ENCODE results near the gene VAV3.
A peak's percentile ranks its signal among the peaks of the same experiment; 100 is the strongest.

Gene VAV3

GRCh38 chr1:107683683-107684082, 281.3 kb downstream of the VAV3 start:
- Histone ChIP-seq H3K27ac (ENCODE audit: low read depth, low read length) (no peak overlapping the region), H3K9me3 (ENCODE audit: control insufficient read depth in 1 of 2, low read length in 2 of 2) (no peaks in the 10 kb centered on the region), H3K27me3 (ENCODE audit: control insufficient read depth in 1 of 2, insufficient read depth in 2 of 2, low read length in 2 of 2) (no peaks in the 10 kb centered on the region), H3K9ac (ENCODE audit: low read depth in 1 of 2, low read length in 2 of 2) (no peak overlapping the region), H3K4me3 (ENCODE audit: low read depth in 1 of 2, low read length in 2 of 2) (no peak overlapping the region), H3K36me3 (ENCODE audit: control insufficient read depth in 1 of 2, insufficient read depth in 2 of 2, low read length in 2 of 2) (no peaks in the 10 kb centered on the region), H3K4me1 (ENCODE audit: control insufficient read depth in 1 of 2, insufficient read depth in 2 of 2, low read length in 2 of 2) (peaks cover 13 to 27% of the 10 kb centered on the region in 2 donors)

GRCh38 chr1:107683191-107683657, 281.8 kb downstream of the VAV3 start:
- H3K27ac ChIP-seq (ENCODE audit: low read depth, low read length) = peak overlapping the region; percentile 62
- no peak overlapping the region for H3K9ac ChIP-seq (ENCODE audit: low read depth in 1 of 2, low read length in 2 of 2)
- peak overlapping the region; percentile 15 to 29 for H3K4me3 ChIP-seq (ENCODE audit: low read depth in 1 of 2, low read length in 2 of 2)
- H3K9me3 ChIP-seq (ENCODE audit: control insufficient read depth in 1 of 2, low read length in 2 of 2) = no peaks in the 10 kb centered on the region
- H3K4me1 ChIP-seq (ENCODE audit: control insufficient read depth in 1 of 2, insufficient read depth in 2 of 2, low read length in 2 of 2) = peaks cover 13 to 27% of the 10 kb centered on the region in 2 donors
- no peaks in the 10 kb centered on the region for H3K27me3 ChIP-seq (ENCODE audit: control insufficient read depth in 1 of 2, insufficient read depth in 2 of 2, low read length in 2 of 2)
- no peaks in the 10 kb centered on the region for H3K36me3 ChIP-seq (ENCODE audit: control insufficient read depth in 1 of 2, insufficient read depth in 2 of 2, low read length in 2 of 2)

- Histone ChIP-seq H3K4me1 (ENCODE audit: control insufficient read depth in 1 of 2, insufficient read depth in 2 of 2, low read length in 2 of 2) (peaks cover 13 to 27% of the 10 kb centered on the region in 2 donors), H3K9ac (ENCODE audit: low read depth in 1 of 2, low read length in 2 of 2) (peak overlapping the region in 1 of 2 donors; percentile 7), H3K27ac (ENCODE audit: low read depth, low read length) (peak overlapping the region; percentile 62), H3K36me3 (ENCODE audit: control insufficient read depth in 1 of 2, insufficient read depth in 2 of 2, low read length in 2 of 2) (no peaks in the 10 kb centered on the region), H3K9me3 (ENCODE audit: control insufficient read depth in 1 of 2, low read length in 2 of 2) (no peaks in the 10 kb centered on the region), H3K27me3 (ENCODE audit: control insufficient read depth in 1 of 2, insufficient read depth in 2 of 2, low read length in 2 of 2) (no peaks in the 10 kb centered on the region), H3K4me3 (ENCODE audit: low read depth in 1 of 2, low read length in 2 of 2) (peak overlapping the region; percentile 15 to 29)
Measured at GRCh38 chr1:107682467-107682866, 282.5 kb downstream of the VAV3 start.

- no peak overlapping the region for H3K9ac ChIP-seq (ENCODE audit: low read depth in 1 of 2, low read length in 2 of 2)
- H3K4me1 ChIP-seq (ENCODE audit: control insufficient read depth in 1 of 2, insufficient read depth in 2 of 2, low read length in 2 of 2) = peaks cover 13 to 27% of the 10 kb centered on the region in 2 donors
- H3K4me3 ChIP-seq (ENCODE audit: low read depth in 1 of 2, low read length in 2 of 2) = no peak overlapping the region
- no peaks in the 10 kb centered on the region for H3K36me3 ChIP-seq (ENCODE audit: control insufficient read depth in 1 of 2, insufficient read depth in 2 of 2, low read length in 2 of 2)
- no peak overlapping the region for H3K27ac ChIP-seq (ENCODE audit: low read depth, low read length)
- H3K27me3 ChIP-seq (ENCODE audit: control insufficient read depth in 1 of 2, insufficient read depth in 2 of 2, low read length in 2 of 2) = no peaks in the 10 kb centered on the region
- no peaks in the 10 kb centered on the region for H3K9me3 ChIP-seq (ENCODE audit: control insufficient read depth in 1 of 2, low read length in 2 of 2)
Measured at GRCh38 chr1:107681001-107681479, 283.9 kb downstream of the VAV3 start.

- no peaks in the 10 kb centered on the region for H3K9me3 ChIP-seq (ENCODE audit: control insufficient read depth in 1 of 2, low read length in 2 of 2)
- no peak overlapping the region for H3K4me3 ChIP-seq (ENCODE audit: low read depth in 1 of 2, low read length in 2 of 2)
- no peak overlapping the region for H3K9ac ChIP-seq (ENCODE audit: low read depth in 1 of 2, low read length in 2 of 2)
- peaks cover 13 to 27% of the 10 kb centered on the region in 2 donors for H3K4me1 ChIP-seq (ENCODE audit: control insufficient read depth in 1 of 2, insufficient read depth in 2 of 2, low read length in 2 of 2)
- no peaks in the 10 kb centered on the region for H3K36me3 ChIP-seq (ENCODE audit: control insufficient read depth in 1 of 2, insufficient read depth in 2 of 2, low read length in 2 of 2)
- no peak overlapping the region for H3K27ac ChIP-seq (ENCODE audit: low read depth, low read length)
- H3K27me3 ChIP-seq (ENCODE audit: control insufficient read depth in 1 of 2, insufficient read depth in 2 of 2, low read length in 2 of 2) = no peaks in the 10 kb centered on the region
Measured at GRCh38 chr1:107680579-107680985, 284.4 kb downstream of the VAV3 start.

GRCh38 chr1:107679411-107679953, 285.5 kb downstream of the VAV3 start:
- Histone ChIP-seq H3K9ac (ENCODE audit: low read depth in 1 of 2, low read length in 2 of 2) (no peak overlapping the region), H3K36me3 (ENCODE audit: control insufficient read depth in 1 of 2, insufficient read depth in 2 of 2, low read length in 2 of 2) (no peaks in the 10 kb centered on the region), H3K9me3 (ENCODE audit: control insufficient read depth in 1 of 2, low read length in 2 of 2) (peaks cover 3 to 5% of the 10 kb centered on the region in 2 donors), H3K27ac (ENCODE audit: low read depth, low read length) (no peak overlapping the region), H3K4me1 (ENCODE audit: control insufficient read depth in 1 of 2, insufficient read depth in 2 of 2, low read length in 2 of 2) (peaks cover 13 to 27% of the 10 kb centered on the region in 2 donors), H3K4me3 (ENCODE audit: low read depth in 1 of 2, low read length in 2 of 2) (no peak overlapping the region), H3K27me3 (ENCODE audit: control insufficient read depth in 1 of 2, insufficient read depth in 2 of 2, low read length in 2 of 2) (no peaks in the 10 kb centered on the region)

GRCh38 chr1:107678993-107679392, 286.0 kb downstream of the VAV3 start:
- no peaks in the 10 kb centered on the region for H3K36me3 ChIP-seq (ENCODE audit: control insufficient read depth in 1 of 2, insufficient read depth in 2 of 2, low read length in 2 of 2)
- peaks cover 3 to 5% of the 10 kb centered on the region in 2 donors for H3K9me3 ChIP-seq (ENCODE audit: control insufficient read depth in 1 of 2, low read length in 2 of 2)
- peaks cover 13 to 23% of the 10 kb centered on the region in 2 donors for H3K4me1 ChIP-seq (ENCODE audit: control insufficient read depth in 1 of 2, insufficient read depth in 2 of 2, low read length in 2 of 2)

GRCh38 chr1:107677697-107678096, 287.3 kb downstream of the VAV3 start:
- H3K4me1 ChIP-seq (ENCODE audit: control insufficient read depth in 1 of 2, insufficient read depth in 2 of 2, low read length in 2 of 2) = peaks cover 13 to 22% of the 10 kb centered on the region in 2 donors
- H3K9me3 ChIP-seq (ENCODE audit: control insufficient read depth in 1 of 2, low read length in 2 of 2) = peaks cover 3 to 5% of the 10 kb centered on the region in 2 donors
- H3K4me3 ChIP-seq (ENCODE audit: low read depth in 1 of 2, low read length in 2 of 2) = no peak overlapping the region
- H3K27ac ChIP-seq (ENCODE audit: low read depth, low read length) = no peak overlapping the region
- no peak overlapping the region for H3K9ac ChIP-seq (ENCODE audit: low read depth in 1 of 2, low read length in 2 of 2)
- H3K36me3 ChIP-seq (ENCODE audit: control insufficient read depth in 1 of 2, insufficient read depth in 2 of 2, low read length in 2 of 2) = no peaks in the 10 kb centered on the region
- no peaks in the 10 kb centered on the region for H3K27me3 ChIP-seq (ENCODE audit: control insufficient read depth in 1 of 2, insufficient read depth in 2 of 2, low read length in 2 of 2)

More at GRCh38 chr1:107678993-107679392, 286.0 kb downstream of the VAV3 start:
- Histone ChIP-seq H3K27ac (ENCODE audit: low read depth, low read length) (no peak overlapping the region), H3K9ac (ENCODE audit: low read depth in 1 of 2, low read length in 2 of 2) (no peak overlapping the region), H3K4me3 (ENCODE audit: low read depth in 1 of 2, low read length in 2 of 2) (no peak overlapping the region), H3K27me3 (ENCODE audit: control insufficient read depth in 1 of 2, insufficient read depth in 2 of 2, low read length in 2 of 2) (no peaks in the 10 kb centered on the region)

- H3K27me3 ChIP-seq (ENCODE audit: control insufficient read depth in 1 of 2, insufficient read depth in 2 of 2, low read length in 2 of 2) = no peaks in the 10 kb centered on the region
- H3K4me3 ChIP-seq (ENCODE audit: low read depth in 1 of 2, low read length in 2 of 2) = no peak overlapping the region
- H3K9me3 ChIP-seq (ENCODE audit: control insufficient read depth in 1 of 2, low read length in 2 of 2) = peaks cover 3 to 5% of the 10 kb centered on the region in 2 donors
- peaks cover 5 to 6% of the 10 kb centered on the region in 2 donors for H3K4me1 ChIP-seq (ENCODE audit: control insufficient read depth in 1 of 2, insufficient read depth in 2 of 2, low read length in 2 of 2)
- no peak overlapping the region for H3K9ac ChIP-seq (ENCODE audit: low read depth in 1 of 2, low read length in 2 of 2)
- H3K27ac ChIP-seq (ENCODE audit: low read depth, low read length) = no peak overlapping the region
- no peaks in the 10 kb centered on the region for H3K36me3 ChIP-seq (ENCODE audit: control insufficient read depth in 1 of 2, insufficient read depth in 2 of 2, low read length in 2 of 2)
Measured at GRCh38 chr1:107674486-107674885, 290.5 kb downstream of the VAV3 start.

- peaks cover 3 to 5% of the 10 kb centered on the region in 2 donors for H3K9me3 ChIP-seq (ENCODE audit: control insufficient read depth in 1 of 2, low read length in 2 of 2)
- no peak overlapping the region for H3K4me3 ChIP-seq (ENCODE audit: low read depth in 1 of 2, low read length in 2 of 2)
- no peaks in the 10 kb centered on the region for H3K36me3 ChIP-seq (ENCODE audit: control insufficient read depth in 1 of 2, insufficient read depth in 2 of 2, low read length in 2 of 2)
- peaks cover 0 to 6% of the 10 kb centered on the region in 2 donors for H3K4me1 ChIP-seq (ENCODE audit: control insufficient read depth in 1 of 2, insufficient read depth in 2 of 2, low read length in 2 of 2)
- no peak overlapping the region for H3K9ac ChIP-seq (ENCODE audit: low read depth in 1 of 2, low read length in 2 of 2)
- H3K27me3 ChIP-seq (ENCODE audit: control insufficient read depth in 1 of 2, insufficient read depth in 2 of 2, low read length in 2 of 2) = no peaks in the 10 kb centered on the region
- no peak overlapping the region for H3K27ac ChIP-seq (ENCODE audit: low read depth, low read length)
Measured at GRCh38 chr1:107673006-107673405, 292.0 kb downstream of the VAV3 start.

All from duodenal mucosa (tissue), 2 donors.